ENCODE data around the gene FADS3.
A peak's percentile ranks its signal among the peaks of the same experiment; 100 is the strongest.
"Not testable (repeated sequence)": the region's sequence is repeated elsewhere in the genome, so short reads cannot be mapped to it uniquely, and the experiment has no call there.

FADS3 gene

DNA sequence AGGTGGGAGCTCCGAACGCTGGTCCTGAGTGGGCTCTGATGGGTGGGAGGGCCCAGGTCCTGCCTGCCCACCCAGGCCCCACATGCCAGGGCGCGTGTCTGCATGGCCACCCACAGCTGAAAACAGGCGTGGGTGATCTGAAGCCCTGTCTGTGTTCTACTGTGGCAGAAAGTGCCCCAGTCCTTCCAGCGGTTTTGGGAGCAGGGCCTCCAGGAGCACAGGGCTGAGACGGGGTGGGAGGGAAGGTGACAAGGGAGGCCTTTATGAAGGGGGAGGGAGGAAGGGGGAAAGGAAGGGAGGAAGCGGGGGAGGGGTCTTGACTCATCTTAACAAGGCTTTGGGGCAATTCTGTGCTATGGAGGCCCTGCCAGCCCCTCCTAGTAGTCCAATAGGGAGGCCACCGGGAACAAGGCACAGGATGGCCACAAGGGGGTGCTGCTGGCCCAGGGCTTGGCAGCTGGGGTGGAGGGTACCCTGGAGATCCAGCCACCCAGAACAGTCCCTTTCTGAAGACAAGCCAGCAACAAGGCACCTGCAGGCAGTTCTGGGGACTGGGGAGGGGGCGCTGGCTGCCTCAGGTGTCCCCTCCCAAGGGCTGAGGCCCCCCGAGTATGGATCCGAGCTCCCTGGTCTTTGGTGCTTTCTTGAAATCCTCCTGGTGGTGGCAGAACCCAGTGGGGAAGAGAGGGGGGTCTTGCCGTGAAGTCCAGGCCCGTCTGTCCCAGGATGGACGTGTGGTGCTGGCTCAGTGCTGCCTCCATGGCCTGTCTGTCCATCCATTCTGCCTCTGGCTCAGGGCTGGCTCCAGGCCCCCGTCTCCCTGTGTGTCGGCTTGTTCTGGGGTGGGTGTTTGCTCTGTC lies 6.3 kb upstream of the FADS3 start:
- DNase-seq = peak; percentile 79

DNA sequence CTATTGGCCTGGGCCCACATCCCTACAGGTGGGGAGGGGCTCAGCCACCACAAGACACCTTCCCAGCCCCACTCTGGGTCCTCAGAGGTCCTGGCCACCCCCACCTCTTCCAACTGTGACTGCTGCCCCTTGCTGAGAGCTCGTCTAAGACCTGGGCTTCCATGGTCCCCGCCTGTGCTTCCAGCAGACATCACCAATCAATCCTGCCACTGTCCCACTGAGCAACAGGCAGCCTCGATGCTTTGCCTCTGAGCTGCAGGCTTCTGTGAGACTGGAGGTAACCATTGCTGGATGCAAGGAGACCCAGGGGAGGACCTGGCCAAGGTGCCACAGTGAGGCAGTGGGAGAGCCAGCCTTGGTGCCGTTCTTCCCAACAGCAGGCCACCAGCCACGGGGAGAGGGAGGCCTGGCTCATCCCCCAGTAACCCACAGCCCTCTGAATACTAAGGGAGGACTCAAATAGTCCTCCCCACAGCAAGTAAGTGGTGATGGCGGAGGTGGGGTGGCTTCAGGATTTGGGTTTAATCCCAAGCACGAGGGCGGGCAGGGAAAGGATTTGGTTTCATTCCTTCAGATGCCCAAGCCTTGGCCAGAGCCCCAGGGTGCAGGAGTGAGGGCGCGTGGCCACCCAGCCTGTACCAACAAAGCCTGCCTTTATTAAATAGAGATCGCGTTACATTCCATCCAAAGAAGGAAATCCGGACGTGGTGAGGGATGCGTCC lies 5.5 kb upstream of the FADS3 start:
- no peak for DNase-seq

DNA sequence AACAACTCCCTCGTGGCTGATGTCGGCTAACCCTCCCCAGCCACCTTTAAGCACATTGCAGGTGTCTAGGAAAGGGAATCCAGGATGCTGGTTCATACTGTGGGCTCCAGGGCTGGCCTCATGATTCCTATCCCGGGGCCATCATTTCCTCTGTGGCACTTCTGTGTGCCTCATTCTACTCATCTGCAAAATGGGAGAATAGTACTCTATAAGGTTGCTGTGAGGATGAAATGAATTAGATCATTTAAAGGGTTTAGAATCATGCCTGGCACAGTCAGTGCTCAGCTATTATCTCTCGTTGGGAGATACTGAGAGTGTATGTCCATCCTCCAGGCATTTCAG lies 4.3 kb upstream of the FADS3 start:
- DNase-seq = no peak

DNA sequence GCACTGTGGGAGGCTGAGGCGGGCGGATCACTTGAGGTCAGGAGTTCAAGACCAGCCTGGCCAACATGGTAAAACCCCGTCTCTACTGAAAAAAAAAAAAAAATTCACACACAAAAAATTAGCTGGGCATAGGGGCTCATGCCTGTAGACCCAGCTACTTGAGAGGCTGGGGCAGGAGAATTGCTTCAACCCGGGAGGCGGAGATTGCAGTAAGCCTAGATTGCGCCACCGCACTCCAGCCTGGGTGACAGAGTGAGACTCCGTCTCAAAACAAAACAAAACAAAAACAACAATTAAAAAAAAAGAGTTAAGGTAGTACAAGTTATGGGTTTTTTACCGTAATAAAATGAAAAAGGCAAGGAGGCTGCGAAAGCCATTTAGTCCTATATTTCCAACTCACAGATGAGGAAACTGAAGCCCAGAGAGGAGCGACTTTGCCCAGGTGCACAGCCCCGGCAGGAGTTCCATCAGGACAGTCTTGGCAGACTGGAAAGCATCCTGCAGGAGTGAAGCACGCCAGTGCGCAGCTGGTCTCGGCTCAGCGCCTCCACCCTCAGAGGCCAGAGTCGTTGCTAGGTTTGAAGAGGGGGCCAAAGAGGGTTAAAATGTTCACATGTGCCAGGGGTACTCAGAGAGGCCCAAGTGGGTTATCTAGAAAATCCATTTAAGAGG lies 3.8 kb upstream of the FADS3 start:
- no peak for DNase-seq

DNA sequence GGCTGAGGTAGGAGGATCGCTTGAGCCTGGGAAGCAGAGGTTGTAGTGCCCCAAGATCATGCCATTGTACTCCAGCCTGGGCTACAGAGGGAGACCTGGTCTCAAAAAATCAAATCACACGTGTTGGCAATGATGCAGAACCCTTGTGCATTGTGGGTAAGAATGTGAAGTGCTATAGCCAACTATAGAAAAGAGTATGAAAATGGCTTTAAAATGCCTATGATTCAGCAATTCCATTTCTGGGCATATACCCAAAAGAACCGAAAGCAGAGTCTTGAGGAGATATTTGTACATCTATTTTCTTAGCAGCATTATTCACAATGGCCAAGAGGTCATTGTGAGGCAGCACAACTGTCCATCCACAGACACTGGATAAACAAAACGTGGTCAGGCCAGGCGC lies 2.6 kb upstream of the FADS3 start:
- DNase-seq = peak; percentile 9

DNA sequence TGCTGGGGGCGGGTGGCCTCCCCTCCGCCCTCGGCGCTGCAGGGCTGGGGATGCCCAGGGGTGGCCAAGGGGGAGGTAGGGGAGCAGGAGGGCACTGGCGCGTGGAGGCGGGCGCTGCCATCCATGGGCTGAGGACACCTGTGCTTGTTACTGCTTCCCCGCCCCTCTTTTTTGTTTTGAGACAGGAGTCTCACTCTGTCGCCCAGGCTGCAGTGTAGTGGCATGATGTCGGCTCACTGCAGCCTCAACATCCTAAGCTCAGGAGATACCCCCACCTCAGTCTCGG lies 683 bp upstream of the FADS3 start:
- DNase-seq = no peak

DNA sequence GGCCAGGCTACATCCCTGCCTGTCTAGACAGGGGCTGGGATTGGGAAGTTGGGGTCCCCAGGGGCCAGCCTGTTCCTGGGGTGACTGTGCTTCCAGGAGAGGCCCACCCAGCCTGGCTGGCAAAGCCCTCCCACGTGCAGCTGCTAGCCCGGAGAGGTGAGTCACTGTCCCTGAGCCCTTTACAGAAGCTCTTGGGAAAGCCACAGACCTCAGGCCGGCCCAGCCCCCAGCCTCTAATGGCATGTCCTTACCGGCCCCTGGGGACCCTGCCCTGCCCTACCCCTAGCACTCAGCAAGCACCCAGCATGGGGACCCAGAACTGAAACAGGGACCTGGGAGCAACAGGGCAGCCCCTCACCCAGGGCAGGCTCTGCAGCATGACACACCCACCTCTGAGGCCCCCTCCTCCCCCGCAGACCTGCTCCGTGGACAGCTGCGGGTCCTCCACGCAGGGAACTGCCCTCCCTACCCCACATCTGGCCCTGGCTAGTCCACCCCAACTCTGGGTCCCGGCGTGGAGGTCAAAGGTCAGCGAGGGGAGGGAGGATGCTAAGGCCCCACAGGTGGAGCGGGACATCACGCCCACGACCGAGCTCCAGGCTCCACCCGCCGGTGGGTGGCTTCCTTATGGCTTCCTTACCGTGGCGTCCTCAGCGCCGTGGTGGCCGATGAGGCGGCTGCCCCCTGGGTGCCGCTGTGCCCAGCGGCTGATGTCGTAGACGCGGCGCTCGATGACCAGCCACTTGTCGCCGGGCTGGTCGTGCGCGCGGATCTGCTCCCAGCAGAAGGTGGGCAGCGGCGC lies 615 bp downstream of the FADS3 start:
- peak; percentile 31 for DNase-seq

DNA sequence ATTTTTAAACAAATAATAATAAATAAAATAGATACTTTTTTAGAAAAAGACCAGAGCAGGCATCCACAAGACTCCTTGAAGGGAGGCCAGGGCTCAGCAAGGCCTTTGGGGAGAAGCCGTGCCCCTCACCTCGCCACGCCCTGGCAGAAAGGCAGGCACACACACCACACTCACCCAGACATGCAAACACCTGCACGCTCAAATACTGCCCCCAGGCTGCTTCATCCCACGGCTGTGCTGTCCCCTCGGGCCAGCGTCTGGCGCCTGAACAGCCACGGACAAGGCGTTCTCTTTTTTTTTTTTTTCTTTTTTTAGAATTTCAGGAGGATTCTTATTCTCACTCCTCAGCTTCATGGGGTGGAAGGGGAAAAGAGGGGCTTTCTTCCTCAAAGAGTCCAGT lies 1.5 kb downstream of the FADS3 start:
- no peak for DNase-seq

DNA sequence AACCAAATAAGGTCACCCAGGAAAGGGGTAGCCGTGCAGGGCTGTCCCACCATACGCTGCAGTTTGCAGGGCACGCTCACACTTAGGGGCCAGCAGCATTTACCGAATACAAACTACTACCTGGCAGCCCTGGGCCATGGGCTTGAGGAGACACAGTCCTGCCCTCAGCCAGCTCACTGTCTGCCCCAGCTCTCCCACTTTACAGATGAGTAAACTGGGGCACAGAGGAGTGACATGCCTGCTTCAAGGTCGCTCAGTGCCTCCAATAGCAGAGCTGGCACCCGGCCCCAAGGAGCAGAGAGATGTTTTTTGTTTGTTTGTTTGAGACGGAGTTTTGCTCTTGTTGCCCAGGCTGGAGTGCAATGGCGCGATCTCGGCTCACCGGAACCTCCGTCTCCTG lies 2.8 kb downstream of the FADS3 start:
- DNase-seq = no peak

DNA sequence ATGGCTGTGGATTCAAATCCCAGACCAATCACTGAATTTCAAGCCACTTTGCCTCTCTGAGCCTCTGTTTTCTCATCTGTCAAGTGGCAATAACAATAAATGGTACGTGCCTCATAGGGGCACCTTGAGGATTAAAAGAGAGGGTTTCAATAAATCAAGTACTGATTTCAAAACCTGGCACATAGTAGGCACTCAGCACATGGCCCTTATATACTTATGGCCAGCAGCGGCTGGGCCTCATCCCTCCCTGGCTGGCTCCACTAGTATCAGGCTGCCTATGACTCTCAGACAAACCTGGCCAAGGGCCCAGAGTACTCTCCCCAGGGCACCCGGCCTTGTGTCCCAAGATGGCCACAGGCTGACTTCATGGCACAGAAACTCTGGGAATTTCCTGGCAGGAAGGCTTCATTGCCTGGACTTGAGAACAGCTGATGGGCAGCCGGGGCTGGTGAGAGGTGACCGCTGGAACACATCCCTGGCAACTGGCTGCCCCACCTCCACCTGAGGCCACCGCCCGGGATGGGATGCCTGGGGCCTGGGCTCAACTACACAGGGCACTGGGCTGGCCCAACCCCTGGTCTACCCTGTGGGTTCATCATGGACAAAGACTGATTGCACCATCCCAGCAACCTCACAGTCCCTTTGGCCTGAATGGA lies 3.4 kb downstream of the FADS3 start:
- DNase-seq = no peak

DNA sequence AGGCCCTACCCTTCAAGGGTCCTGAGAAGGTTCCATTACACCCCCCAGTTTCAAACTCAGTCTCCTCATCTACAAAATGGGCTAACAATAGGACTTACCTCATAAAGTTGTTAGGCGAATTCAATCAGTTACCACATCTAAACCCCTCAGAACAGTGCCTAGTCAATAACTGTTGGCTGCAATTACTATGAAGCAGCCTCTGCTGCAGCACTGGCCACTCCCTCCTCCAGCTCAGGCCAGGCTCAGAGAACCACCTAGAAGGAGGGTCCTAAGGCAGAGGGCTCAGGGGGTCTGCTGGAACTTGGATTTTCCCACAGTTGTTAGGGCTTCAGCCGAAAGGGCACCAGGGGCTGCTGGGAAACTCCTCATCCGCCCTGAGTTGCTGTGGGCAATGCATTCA lies 4.7 kb downstream of the FADS3 start:
- DNase-seq = no peak

DNA sequence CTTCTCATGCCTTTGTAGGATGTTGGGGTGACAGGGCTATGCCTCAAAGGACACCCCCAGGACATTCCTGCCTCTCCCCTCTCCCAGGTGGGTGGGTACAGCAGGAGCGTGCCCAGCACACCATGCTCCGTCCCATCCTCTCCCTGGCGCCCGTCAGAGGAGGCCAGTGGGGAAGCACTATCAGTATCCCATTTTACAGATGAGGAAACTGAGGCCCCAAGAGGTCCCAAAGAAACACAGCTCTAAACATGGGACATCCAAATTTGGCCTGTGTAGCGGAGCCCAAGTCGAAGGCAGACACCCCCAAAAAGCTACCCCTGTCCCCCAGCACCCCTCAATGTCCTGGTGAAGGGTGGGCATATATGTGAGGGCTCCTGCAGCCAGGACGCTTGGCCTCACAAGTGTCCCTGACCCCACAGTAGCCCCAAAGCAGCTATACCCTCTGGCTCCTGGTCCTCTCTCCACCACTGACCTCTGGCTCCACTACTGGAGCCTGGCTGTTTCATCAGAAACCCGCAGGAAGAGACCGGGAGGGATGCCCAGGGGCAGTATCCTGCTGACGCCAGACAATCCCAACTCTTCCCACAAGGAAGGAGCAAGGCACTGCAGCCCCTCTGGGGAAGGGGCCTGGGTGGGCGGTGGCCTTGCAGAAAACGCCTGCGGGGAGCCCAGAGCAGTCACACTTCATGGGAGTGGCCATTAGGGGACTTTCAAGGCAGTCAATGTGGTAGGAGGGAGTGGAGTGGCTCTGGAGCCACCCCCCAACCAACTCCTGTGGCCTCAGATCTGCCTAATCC lies 5.4 kb downstream of the FADS3 start:
- no peak for DNase-seq

DNA sequence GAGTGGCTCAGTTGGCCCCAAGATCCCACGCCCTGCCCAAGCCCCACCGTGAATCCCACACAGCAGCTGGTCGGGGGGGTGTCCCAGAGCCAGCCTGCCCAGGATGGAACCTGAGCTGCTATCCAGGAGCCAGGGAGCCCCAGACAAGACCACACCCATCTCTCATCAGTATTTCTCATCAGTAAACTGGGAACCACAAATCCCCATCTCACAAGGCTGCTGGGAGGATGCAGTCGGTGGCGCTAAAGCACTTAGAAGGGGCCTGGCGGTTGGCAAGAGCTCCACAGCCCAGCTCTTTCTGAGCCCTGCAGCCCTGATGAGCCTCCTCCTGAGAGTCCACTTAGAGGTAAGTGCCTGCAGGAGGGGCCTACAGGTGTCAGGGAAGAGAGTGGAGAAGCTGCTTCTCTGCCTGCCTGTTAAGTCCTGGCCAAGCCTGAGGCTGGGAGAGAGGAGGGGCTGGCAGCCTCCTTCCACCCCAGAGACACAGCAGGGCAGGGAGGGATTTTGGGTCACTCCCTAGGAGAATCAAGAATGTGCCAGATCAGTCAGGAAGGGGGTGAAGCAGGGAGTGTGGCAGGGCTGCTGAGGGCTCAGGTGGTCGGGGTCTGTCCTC lies 6.1 kb downstream of the FADS3 start:
- no peak for DNase-seq

DNA sequence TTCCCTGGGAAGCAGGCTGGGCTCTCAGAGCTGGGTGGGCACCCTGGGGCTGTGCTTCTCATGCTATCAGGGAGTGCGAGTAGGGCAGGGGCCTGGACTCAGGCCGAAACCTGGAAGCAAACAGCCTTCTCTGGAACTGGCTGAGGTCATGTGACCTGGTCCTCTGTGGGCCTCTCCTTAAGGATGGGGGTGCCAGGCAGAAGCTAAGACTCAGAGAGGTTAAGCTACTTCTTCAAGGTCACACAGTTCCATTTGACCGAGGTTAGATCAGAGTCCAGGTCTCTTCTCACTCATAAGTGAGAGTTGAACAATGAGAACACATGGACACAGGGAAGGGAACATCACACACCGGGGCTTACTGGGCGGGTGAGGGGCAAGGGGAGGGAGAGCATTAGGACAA lies 7.4 kb downstream of the FADS3 start:
- no peak for DNase-seq

DNA sequence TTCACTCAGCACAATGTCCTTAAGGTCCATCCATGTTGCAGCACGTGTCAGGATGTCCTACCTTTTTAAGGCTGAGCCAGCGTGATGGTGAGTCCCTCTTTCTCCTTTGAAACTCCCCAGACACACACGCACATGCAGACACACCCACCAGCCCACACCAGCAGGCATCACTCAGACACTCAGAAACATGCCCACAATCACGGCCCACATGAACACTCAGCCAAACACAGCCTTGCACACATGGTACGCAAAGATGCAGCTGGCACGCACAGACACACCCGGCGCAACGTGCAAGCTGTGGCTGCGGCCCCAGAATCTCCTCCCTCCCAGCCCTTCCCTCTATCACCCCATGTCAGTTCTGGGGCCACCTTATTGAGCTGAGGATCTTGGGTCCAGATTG lies 8.0 kb downstream of the FADS3 start:
- no peak for DNase-seq

DNA sequence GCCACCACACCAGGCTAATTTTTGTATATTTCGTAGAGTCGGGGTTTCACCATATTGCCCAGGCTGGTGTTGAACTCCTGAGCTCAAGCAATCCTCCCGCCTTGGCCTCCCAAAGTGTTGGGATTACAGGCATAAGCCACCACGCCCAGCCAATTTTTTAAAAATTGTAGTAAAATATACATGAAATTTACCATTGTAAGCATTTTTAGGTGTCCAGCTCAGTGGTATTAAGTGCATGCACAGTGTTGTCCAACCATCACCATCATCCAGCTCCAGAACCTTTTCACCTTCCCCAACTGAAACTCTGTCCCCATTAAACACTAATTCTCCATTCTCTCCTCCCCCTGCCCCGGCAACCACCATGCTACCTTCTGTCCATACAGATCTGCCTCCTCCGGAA lies 8.5 kb downstream of the FADS3 start:
- no peak for DNase-seq

DNA sequence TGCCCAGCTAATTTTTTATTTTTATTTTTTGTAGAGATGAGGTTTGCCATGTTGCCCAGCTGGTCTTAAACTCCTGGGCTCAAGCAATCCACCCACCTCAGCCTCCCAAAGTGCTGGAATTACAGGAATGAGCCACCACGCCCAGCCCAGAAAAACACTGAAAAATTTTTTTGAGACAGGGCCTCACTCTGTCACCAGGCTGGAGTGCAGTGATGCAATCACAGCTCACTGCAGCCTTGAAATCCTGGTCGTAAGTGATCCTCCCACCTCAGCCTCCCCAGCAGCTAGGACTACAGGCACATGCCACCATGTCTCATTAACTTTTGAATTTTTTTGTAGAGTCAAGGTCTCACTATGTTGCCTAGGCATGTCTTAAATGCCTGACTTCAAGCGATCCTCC lies 9.1 kb downstream of the FADS3 start:
- not testable (repeated sequence) for DNase-seq

DNA sequence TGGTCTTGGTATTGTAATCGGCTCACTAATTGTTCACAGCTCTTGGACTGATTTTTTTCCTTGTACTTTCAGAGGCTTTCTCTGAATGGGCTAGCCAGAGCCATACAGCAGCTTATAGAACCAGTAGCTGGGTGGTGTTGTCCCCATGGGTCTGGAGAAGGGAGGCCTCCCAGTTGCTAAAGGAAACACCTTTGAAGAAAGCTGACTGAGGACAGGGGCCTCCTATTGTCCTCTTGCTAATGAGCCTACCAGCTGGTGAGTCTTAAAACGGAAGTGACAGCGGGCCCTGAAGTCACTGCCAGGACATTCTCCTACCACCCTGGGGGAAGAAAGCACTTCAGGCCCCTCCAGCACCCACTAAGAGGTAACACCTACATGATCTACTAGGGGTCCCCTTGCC lies 9.9 kb downstream of the FADS3 start:
- DNase-seq = no peak

DNA sequence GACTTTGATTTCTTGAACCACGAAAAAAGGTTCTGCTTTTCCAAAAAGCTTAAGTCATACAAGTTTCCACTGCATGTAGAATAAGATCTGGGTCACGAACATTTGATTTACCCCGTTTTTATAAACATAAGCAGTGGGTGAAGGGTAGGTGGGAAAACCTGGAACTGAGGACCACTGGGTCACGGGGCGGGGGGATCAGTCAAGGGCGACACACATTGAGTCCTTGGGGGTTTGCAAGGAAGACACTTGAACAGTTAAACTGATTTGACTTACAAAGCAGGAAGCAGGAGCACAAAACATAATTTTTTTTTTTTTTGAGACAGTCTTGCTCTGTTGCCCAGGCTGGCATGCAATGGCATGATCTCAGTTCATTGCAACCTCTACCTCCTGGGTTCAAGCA lies 10.9 kb downstream of the FADS3 start:
- no peak for DNase-seq

DNA sequence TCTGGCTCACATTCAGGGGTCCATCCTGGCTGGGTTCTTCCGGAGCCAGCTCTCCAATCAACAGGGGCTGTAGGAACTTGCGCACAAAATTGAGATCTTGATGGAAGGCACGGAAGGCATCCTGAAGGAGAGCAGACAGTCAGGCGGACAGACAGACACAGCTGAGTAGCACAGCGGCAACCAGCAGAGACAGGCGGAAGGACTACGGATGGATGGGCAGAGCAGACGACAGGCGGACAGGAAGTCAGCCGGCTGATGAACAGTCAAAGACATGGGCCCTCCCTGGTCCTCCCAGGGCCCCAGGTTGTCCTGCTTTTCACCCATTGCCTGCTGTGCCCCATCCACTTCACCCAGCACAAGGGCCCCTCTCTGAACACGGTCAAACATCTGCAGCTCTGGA lies 11.3 kb downstream of the FADS3 start:
- no peak for DNase-seq

DNA sequence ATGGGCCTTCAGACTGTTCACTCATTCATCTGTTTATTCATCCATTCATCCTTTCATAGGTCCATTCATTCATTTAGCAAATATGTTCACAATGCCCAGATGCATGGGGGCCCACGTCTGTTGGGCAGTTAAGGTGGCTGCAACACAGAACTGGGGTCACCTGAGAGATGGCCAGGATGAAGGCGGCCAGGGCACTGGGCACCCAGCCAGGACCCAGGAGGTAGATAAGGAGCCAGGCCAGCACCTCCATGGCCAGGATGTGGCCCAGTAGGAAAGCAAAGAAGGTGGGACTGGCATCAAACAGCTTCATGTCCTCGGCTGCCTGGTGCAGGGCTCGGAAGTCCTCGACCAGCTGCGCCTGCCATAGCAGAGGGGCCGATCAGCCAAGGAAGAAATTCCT lies 12.2 kb downstream of the FADS3 start:
- DNase-seq = no peak

DNA sequence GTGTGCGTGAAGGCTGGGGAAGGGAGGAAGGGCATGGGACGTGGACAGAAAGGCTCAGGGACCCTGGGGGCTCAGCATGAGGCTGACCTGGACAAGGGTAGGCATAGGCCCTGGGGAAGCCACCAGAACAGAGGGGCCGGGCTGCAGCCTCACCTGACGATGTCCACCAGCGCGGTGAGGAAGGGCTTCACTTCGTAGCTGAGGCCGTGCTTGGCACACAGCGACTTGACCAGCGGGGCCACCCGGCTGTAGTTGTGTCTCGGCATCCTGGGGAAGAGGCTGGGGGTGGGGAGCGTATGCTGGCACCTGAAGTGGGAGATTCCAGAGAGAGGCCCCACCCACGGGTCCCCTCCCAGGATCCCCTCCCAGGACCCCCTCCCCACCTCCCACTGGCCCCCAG lies 15.6 kb downstream of the FADS3 start:
- no peak for DNase-seq
